Activated CD8-positive, alpha-beta memory T cell treated with anti-CD3 and anti-CD28 coated beads, Interleukin-2, amount 50 U/mL, for 24 hours (primary cell): Measurements from ENCODE around the gene MFGE8.

Experiments used
- DNase-seq: peaks from one replicate; pipeline ENCODE4 v3.0.0-alpha.2; 2020; ENCODE audit errors: extremely low read depth

The MFGE8 gene

GRCh38 chr15:88918738-88919137 is 5.6 kb upstream of the MFGE8 start:
- no peak for DNase-seq

- no peak for DNase-seq
Observed at GRCh38 chr15:88917760-88918159, 4.6 kb upstream of the MFGE8 start.

GRCh38 chr15:88915354-88915753 is 2.2 kb upstream of the MFGE8 start:
- no peak for DNase-seq

- no peak for DNase-seq
Observed at GRCh38 chr15:88913850-88914169, 631 bp upstream of the MFGE8 start.

GRCh38 chr15:88912500-88912921 is 668 bp downstream of the MFGE8 start:
- DNase-seq = no peak

- DNase-seq = no peak
Observed at GRCh38 chr15:88911766-88912118, 1.4 kb downstream of the MFGE8 start.

- DNase-seq = no peak
Observed at GRCh38 chr15:88909956-88910831, 3.0 kb downstream of the MFGE8 start.

- DNase-seq = no peak
Observed at GRCh38 chr15:88908697-88909621, 4.2 kb downstream of the MFGE8 start.

GRCh38 chr15:88908123-88908522 is 5.1 kb downstream of the MFGE8 start:
- DNase-seq = no peak

- no peak for DNase-seq
Observed at GRCh38 chr15:88907111-88907510, 6.1 kb downstream of the MFGE8 start.

- DNase-seq = no peak
Observed at GRCh38 chr15:88906551-88906950, 6.6 kb downstream of the MFGE8 start.

- no peak for DNase-seq
Observed at GRCh38 chr15:88906130-88906529, 7.0 kb downstream of the MFGE8 start.

GRCh38 chr15:88905576-88905975 is 7.6 kb downstream of the MFGE8 start:
- no peak for DNase-seq

GRCh38 chr15:88904624-88905327 is 8.4 kb downstream of the MFGE8 start:
- peak; percentile 84 for DNase-seq

- DNase-seq = no peak
Observed at GRCh38 chr15:88904257-88904623, 8.9 kb downstream of the MFGE8 start.

GRCh38 chr15:88902846-88903245 is 10.3 kb downstream of the MFGE8 start:
- no peak for DNase-seq

GRCh38 chr15:88902221-88902835 is 10.9 kb downstream of the MFGE8 start:
- DNase-seq = no peak

GRCh38 chr15:88901508-88902220 is 11.5 kb downstream of the MFGE8 start:
- no peak for DNase-seq

- DNase-seq = no peak
Observed at GRCh38 chr15:88900982-88901418, 12.2 kb downstream of the MFGE8 start.

GRCh38 chr15:88900309-88900981 is 12.7 kb downstream of the MFGE8 start:
- DNase-seq = no peak

GRCh38 chr15:88899251-88899650 is 13.9 kb downstream of the MFGE8 start:
- DNase-seq = no peak
